ENCODE measurements around the gene BCO1.
"Not testable (repeated sequence)": the region's sequence is repeated elsewhere in the genome, so short reads cannot be mapped to it uniquely, and the experiment has no call there.

BCO1 gene

GRCh38 chr16:81238296-81239011 is at the start of gene BCO1:
TSS of gene BCO1 (plus strand) at chr16:81238689. CDS start at chr16:81238909, 220 bp downstream.
- DNase-seq (ENCODE audit: low spot score) (peak; percentile 83), FAIRE-seq (peak; percentile 90)

- DNase-seq (ENCODE audit: low spot score) (no peak), FAIRE-seq (no peak)
These were observed 49.3 kb upstream of the BCO1 start for GRCh38 chr16:81189100-81189664.

- peak; percentile 10 for DNase-seq (ENCODE audit: low spot score)
- FAIRE-seq, result no peak
These were observed 47.8 kb upstream of the BCO1 start for GRCh38 chr16:81190667-81191066.

GRCh38 chr16:81195885-81196534 is 42.5 kb upstream of the BCO1 start:
- FAIRE-seq, result no peak
- DNase-seq (ENCODE audit: low spot score), result no peak

- FAIRE-seq (no peak), DNase-seq (ENCODE audit: low spot score) (no peak)
These were observed 39.9 kb upstream of the BCO1 start for GRCh38 chr16:81198635-81199034.

GRCh38 chr16:81201267-81201666 is 37.2 kb upstream of the BCO1 start:
- FAIRE-seq (no peak), DNase-seq (ENCODE audit: low spot score) (no peak)

GRCh38 chr16:81204798-81205680 is 33.5 kb upstream of the BCO1 start:
- FAIRE-seq (no peak), DNase-seq (ENCODE audit: low spot score) (peak; percentile 30)

- no peak for FAIRE-seq
- DNase-seq (ENCODE audit: low spot score), result no peak
These were observed 31.4 kb upstream of the BCO1 start for GRCh38 chr16:81207076-81207475.

GRCh38 chr16:81210807-81211206 is 27.7 kb upstream of the BCO1 start:
- FAIRE-seq (no peak), DNase-seq (ENCODE audit: low spot score) (no peak)

- FAIRE-seq (no peak), DNase-seq (ENCODE audit: low spot score) (no peak)
These were observed 25.5 kb upstream of the BCO1 start for GRCh38 chr16:81212830-81213465.

GRCh38 chr16:81214745-81215166 is 23.7 kb upstream of the BCO1 start:
- DNase-seq (ENCODE audit: low spot score) (no peak), FAIRE-seq (no peak)

- FAIRE-seq, result no peak
These were observed 22.4 kb upstream of the BCO1 start for GRCh38 chr16:81216114-81216513.

GRCh38 chr16:81216706-81217105 is 21.8 kb upstream of the BCO1 start:
- DNase-seq (ENCODE audit: low spot score) (no peak), FAIRE-seq (no peak)

More at GRCh38 chr16:81216114-81216513, 22.4 kb upstream of the BCO1 start:
- DNase-seq (ENCODE audit: low spot score), result no peak

GRCh38 chr16:81219151-81219550 is 19.3 kb upstream of the BCO1 start:
- FAIRE-seq, result no peak
- no peak for DNase-seq (ENCODE audit: low spot score)

GRCh38 chr16:81220349-81220748 is 18.1 kb upstream of the BCO1 start:
- no peak for DNase-seq (ENCODE audit: low spot score)
- no peak for FAIRE-seq

GRCh38 chr16:81221731-81222130 is 16.8 kb upstream of the BCO1 start:
- FAIRE-seq (no peak), DNase-seq (ENCODE audit: low spot score) (no peak)

- FAIRE-seq, result no peak
- no peak for DNase-seq (ENCODE audit: low spot score)
These were observed 13.7 kb upstream of the BCO1 start for GRCh38 chr16:81224824-81225223.

GRCh38 chr16:81225697-81226096 is 12.8 kb upstream of the BCO1 start:
- not testable (repeated sequence) for DNase-seq (ENCODE audit: low spot score); FAIRE-seq

- FAIRE-seq, result no peak
- no peak for DNase-seq (ENCODE audit: low spot score)
These were observed 10.7 kb upstream of the BCO1 start for GRCh38 chr16:81227785-81228184.

GRCh38 chr16:81229811-81230210 is 8.7 kb upstream of the BCO1 start:
- no peak for DNase-seq (ENCODE audit: low spot score)
- no peak for FAIRE-seq

GRCh38 chr16:81231014-81231413 is 7.5 kb upstream of the BCO1 start:
- FAIRE-seq, result no peak

More at GRCh38 chr16:81231014-81231413, 7.5 kb upstream of the BCO1 start:
- no peak for DNase-seq (ENCODE audit: low spot score)
